OCI-LY1 (cell line): ENCODE measurements around the gene PSME2.

Source experiments
- CTCF ChIP-seq: fragments of 200-600 bp; sonication (generic), shearing (Covaris generic); IDR thresholded peaks from 2 replicates; pipeline ENCODE4 v1.5.1; 2017; ENCODE audit warnings: mild to moderate bottlenecking, antibody characterized with exemption, low read length, moderate library complexity, mixed read lengths
- EZH2 ChIP-seq: fragments of 200-600 bp; sonication (generic), shearing (Covaris generic); IDR thresholded peaks from 2 replicates; pipeline ENCODE4 v1.8.0; 2017; ENCODE audit warnings: borderline replicate concordance, mixed run types, mild to moderate bottlenecking, antibody characterized with exemption, low read length, moderate library complexity, mixed read lengths

- TF ChIP-seq CTCF (no peak), EZH2 (no peak)
Measured at GRCh38 chr14:24098927-24099813, 47.2 kb downstream of the PSME2 start.
